ENCODE results near the gene SMAD7.
A peak's percentile ranks its signal among the peaks of the same experiment; 100 is the strongest.

The SMAD7 gene

DNA sequence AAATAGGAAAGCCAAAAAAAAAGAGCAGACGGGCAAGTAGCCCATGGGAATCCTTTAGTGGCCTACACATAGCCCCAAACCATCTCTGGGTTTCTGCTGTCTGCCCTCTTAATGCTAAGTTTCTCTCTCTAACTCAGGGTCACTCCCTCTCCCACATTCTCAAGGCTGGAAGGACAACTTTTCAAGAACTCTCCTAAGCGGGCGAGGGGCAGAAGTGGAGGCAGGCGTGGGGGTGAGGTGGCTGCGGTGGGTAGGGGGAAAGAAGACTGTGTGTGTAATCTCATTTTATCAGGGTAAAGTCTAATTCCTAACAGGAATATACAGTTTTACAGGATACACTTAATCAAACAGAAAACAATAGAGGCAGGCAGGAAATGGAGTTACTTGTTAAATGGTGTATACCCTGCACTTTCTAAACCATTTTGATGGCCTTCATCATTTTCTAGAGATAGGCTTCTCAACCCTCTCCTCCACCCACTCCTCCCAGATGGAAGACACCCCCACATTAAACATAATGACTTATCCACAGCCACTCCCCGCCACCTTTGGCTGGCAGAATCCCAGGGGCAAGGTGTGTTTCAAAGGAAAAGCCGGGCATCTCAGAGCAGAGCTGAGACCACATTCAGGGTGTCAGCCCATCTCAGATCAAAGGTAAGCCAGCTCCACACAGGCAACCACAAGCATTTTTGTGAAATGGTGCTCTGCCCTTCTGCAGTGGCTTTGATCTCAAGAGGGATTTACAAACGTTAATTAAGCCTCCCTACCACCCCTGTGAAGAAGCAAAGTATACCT, 6.8 kb downstream of the SMAD7 start:
- DNase-seq, result no peak

DNA sequence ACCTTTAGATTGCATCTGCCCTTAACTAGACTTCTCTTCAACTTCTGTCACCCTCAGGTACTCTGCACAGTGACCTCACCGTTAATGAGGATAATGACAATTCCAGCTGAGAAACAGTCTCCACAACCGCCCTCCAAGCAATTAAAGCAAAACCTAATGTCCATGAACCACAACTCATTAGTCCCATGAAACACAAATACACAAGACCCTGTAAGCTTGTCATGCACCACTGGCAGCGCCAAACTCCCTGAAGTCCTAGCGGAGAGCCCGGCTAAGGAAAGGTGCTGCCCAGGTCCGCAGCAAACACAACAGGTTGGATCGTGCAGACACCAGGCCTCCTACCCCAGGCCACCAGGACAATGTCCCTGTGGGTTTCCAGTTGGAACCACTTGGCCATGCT, 7.4 kb downstream of the SMAD7 start:
- no peak for DNase-seq

DNA sequence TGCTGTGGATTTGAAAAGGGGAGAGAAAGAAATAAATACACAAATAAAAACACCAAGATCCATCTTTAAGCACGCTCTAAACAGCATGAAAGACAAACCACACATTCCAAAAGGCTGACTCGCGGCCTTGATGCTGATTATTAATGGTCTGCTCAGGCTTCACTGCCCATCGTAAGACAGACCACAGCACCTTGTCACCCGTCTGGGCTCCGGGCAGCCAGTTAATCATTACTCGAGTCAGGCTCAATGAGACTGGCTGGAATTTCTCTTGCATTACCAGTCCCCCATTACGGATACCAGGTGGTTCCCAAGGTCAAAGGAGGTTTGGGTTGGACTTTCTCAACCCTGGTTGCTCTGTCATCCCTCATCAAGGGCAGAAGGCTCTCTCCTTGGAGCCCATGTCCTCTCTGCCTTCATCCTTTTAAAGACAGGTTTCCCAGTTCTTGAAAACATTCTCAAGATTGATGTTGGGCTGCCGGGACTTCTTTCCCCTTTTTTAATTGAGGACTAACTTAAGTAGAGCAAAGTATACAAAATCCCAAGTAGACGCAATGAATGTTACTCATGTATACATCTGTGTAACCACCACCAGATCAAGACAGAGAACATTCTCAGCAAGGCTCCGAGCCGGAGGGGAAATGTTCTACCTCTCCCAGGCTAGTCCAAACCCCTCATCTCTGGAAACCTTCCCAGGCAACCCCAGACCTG, 8.1 kb downstream of the SMAD7 start:
- no peak for DNase-seq

DNA sequence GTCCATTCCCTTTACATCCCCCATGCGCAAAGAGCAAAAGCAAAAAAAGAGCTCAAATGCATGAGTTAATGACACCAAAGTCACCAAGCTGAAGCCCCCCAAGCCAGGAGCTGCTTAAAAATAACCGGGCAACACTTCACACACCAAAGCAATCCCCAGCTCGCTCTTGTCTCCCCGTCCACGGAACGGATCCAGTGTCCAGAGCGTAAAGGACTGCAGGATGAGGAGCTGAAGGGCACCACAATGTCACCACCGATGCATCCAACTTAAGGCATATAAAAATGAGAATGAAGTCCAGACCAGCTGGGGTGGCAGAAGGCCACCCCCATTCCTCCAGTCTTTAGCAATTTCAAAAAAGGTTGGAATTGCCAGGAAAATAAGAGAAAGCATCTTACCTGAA, 8.7 kb downstream of the SMAD7 start:
- DNase-seq, result no peak

DNA sequence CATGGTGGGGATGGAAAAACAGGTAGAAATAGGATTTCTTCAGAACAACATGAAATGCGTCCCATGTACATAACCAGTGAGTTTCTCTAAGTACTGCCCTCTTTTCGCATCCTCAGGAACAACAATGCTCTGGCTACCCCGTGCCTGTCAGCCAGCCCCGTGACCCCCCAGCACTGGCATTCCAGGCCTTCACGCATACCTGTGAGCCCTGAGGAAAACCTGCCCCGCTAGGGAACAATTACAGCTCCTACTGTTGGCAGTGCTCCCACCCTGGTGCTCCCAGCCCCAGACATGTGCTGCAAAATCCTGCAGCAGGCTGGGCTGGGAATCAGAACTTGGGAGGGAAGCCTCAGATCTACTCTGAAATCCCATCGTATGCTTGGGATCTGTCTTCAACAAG, 9.1 kb downstream of the SMAD7 start:
- no peak for DNase-seq

DNA sequence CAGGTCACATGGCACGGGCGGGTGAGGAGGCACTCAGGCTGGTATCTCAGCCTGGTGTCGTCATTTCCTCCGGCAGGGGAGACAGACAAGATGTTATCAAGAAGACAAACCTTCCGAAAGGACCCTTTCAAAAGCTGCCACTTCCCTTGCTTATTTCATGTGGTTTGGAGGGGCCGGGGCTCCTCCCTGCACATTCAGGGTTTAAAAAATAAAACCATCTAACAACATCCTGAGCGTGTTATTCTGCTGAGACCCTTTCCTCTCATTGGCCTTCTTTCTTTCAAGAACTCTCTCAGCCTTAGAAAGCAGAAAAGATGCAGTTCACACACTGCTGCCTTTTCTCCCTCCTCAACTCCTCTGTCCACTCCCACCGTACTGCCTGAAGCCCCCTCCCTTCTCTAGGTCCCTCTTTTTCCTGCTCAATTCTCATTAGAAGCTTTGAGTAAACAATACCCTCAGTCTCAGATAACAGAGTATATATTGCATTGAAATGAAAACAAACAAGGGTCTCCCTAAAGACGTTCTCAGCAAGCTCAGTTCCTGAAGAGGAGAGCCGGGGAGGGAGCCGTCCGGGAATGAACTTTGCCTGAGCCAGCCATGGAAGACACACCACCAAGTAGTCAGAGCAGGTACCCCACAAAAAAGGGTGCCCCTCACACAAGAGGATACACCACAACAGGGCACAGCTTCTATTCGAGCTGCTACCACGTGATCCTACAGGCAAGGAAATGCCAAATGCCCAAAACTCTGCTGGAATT, 9.7 kb downstream of the SMAD7 start:
- no peak for DNase-seq

DNA sequence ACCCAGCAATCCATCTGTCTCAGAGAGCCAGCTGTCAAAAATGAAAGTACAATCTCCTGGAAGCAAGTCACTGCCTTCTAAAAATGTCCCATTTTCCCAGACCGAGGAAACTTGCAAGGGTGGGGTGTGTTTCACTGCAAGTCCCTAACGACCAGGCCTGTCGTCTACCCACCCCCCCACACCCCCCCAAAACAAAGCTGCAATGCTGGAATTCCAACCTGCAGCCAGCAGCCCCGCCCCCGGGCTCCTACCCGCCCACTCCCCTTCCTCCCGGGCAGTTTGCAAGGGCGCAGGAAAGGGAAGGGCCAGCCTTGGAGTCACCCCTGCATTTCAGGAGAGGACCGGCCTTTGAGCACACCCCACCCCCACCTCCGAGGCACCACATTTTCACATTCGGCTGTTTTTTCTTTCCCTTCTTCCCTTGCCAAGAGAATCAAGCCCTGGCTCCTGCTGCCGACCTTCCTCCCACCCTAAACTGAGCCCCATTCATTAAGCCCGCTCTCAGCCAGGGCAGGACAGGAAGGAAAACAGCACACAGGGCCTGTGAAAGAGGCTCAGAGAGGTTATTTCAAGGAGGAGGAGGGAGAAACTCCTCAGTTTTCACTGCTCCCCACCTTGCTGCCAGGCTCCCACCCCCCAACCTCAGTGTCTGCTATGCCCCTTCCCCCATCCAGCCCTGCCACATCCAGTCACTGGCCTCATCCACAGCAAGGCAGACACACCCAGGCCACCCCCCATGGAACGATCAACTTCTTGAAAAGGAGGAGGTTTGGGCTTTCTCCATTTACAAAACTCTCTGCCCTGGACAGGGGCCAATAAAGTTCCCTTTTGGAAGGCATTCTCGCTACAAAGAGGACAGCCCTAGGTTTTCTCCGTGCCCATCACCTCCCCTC, 11.3 kb downstream of the SMAD7 start:
- no peak for DNase-seq

DNA sequence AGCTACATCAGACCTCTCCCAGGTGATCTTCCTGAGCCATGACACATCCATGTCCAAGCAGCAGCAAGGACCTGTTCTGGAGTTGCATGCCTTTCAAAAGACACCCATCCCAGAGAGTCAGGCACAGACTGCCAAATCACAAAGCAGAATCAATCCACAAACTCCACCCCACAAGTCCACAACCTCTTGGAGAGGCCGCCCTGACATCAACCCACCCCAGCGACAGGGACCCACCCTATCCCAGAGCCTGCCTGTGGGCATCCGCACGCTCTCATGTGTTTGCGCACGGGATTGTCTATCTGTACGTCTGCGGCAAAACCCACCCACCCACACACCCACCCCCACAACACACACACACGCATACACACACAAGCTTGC, 11.9 kb downstream of the SMAD7 start:
- DNase-seq, result no peak

DNA sequence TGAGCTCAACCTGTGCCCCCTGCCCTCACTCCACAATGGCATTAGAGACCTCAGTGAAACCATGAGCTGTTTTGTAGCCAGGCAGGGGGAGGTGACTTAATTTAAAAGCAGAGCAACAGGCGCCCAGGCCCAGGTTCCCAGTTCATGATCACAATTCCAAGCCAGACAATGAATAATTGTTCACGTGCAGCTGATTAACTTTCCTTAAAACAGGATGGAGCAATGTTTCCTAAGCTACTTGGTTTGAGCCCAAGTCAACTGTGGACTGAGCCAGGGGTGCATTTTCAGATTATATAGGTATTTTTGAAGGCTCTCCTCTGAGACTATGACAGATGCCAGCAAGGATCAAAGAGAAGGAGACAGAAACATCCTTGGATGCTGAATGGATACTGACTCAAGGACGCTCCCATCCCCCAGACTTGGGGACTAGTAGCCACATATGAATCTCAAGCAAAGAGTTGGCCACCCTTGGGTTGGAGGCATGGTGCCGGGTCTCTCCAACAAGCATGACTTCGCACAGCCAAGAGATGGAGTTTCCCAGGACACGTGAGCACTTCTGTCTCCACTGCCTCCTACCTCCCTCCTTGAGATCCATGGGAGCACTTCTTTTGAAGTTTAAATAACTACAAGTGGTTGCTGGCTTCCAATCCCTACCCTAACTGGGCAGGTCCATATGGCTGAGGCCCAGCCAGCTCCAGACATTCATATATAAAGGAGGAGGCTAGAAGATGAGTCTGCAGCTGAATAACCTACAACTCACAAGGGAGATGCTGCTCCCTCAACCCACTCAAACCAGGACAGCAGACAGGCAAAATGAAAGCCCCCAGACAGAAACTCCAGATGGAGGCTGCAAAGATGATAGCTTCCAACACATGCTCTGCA, 12.7 kb downstream of the SMAD7 start:
- no peak for DNase-seq

DNA sequence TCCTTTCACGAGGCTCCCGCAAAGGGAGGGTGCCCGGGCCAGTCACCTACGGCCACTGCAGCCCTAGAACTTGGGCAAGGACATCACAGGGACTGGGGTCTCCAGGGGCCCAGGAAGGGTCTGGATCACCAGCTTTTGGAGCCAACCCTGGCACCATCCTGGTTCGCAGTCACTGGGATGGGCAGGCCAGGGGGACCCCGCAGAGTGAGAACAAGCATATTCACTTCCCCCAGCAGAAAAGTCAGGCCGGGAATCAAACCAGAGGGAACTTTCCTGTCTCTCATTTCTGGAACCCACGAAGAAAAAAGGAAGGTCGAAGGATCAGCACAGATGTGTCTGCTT, 15.4 kb downstream of the SMAD7 start:
- DNase-seq, result no peak

DNA sequence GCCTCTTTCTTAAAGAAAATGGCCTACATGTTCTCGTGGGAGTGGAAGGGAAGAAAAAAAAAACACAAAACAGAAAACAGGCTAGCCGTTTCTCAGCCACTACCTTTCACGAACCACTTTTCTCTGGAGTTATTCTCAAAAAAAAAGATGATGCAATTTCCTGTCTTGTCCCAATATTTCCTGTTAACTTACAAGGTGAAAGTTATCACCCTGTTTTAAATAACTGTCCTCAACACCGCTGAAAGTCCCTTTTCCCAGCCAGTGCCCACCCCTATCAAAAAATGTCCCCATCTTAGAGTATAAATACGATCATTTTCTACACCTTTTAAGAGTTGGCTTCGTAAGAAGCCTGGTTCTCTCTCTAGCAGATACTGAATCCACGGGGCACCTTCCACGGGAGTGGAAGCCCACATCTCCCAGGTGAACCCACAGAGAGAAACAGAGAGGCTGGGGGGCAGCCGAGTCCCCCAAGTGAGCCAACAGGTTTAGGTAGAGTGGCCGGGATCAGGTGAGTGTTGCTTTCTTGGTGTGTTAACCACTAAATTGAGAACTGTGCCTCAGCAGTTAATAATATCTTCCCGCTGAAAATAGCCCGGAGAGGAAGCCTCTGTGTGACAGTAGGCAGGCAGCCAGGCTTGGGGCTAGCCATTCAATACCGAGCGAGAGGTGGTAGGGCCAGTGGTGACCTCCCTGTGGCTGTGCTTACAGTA, 15.9 kb downstream of the SMAD7 start:
- no peak for DNase-seq

DNA sequence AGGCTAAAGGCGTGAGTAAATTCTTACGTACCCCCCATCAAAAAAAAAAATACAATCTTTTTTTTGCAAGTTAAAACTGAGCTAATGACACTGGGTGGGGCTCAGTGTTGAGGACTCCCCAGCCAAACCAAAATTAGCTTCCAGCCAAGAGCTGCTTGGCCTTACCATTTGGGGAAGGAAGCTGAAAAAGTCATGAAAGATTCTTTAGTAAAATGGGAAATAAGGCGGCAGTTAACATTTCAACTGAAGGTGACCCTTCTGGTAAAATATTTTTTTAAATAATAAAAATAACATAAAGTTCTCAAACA, 16.4 kb downstream of the SMAD7 start:
- DNase-seq, result no peak

DNA sequence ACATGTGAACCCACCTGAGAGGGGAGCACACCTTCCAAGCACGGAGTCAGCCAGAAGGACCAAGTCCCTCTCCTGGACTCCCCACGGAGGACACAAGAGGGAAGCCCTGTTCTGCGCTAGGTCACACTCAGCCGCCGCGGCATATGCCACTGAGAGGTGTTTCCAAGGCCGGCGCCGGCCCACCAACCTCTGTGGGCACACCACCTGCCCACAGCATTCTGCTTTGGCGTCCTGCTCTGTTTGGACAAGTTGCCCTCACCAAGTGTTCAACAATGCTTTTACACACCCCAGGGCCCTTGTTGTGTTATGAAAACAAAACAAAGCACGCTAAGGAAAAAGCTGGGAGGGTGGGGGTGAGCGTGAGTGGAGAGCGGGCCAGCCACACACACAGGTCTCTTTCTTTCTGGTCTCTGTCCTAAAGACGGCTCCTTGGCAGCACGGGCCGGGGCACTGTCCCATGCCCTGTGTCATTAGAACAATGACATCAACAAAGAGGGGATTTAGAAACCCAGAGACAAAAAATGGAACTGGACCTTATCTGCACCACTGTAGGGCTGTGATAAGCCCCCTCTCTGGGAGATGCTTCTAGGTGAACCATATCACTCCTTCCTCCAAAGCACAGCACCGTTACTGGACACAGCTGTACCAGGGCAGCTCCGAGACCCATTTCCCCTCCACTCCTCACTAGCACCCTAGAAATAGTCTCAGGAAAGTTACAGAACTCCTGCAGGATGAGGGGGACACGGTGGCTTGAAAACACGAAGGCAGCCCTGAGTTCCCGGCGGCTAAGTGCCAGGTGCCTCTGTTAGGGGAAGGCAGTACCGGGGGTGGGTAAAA, 17.0 kb downstream of the SMAD7 start:
- no peak for DNase-seq

DNA sequence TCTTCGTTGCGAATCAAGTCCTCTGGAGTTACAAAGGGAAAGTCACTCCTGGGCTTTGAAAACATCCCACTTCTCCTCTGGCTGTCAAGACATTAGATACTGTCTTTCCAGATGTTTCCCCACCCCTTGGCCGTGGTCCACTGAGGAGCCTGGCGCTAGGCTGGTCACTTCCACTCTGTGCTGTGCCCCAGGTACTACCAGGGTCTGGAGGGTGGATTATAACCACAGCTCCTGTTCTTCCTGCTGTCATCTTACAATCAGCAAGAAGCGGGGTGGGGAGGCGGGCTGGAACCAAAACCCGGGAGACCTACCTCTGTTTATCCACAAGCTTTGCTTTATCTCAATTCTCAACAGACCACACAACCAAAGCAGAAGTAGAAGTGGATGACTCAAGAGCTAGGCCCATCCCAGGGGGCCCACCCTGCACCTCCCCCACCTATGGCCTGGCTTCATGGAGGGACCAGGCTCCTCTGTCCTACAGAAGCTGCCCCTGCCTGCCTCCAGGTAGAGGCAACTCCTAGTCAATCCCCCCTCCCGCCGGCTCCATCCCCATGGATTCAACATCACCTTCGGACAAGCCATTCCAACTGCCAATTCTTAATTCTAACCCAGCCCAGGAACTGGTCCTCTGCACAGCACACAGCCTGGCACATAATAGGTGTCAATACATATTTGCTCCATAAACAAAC, 17.8 kb downstream of the SMAD7 start:
- no peak for DNase-seq

DNA sequence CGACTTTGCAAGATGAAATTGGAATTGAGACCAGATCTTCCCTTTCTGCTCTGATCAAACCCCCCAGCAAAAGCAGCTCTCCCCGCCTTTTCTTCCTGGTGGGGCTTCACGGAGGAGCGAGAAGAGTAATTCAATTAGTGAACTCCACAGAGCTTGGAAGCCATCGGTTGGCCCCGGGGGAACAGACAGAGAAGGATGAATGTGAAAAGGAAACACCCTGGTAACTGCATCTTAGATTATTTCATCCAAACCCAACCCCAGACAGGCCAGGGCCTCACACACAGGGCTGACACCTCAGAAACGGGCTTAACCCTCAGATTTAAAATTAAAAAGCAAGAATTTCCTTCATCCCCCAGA, 18.3 kb downstream of the SMAD7 start:
- DNase-seq, result no peak

DNA sequence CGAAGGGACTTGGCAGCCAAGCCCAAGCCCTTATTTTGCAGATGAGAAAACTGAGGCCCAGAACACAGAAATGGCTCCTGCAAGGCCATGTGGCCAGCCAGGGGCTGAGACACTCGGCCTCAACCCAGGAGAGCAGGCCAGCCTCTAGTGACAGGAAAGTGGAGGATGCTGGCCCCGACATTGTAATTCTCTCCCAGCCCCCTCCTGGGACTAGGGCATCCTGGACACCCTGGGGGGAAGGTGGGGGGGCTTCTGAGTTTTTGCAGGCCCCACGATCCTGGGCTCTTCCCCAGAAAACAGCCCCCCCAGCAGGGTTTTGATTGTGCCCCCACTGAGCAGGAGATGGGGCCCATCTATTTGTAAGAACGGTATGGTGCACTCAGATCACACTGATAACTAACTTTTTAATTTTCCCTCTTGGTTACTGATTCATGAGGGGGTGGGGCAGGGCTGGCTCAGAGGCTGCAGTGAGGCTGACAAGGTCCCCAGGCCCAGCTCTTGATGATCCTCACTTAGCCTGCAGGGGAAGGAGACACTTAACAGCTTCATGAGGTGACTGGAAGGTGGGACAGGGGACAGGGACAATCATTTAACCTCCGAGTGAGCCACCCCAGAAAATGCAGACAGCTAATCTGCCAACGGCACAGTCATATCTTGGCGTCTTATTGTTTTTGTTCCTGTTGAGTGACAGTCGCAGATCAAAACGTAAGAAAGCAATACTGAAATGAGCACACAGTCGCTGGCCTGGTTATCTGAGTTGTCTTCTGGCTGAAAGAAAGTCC, 18.9 kb downstream of the SMAD7 start:
- DNase-seq, result peak; percentile 67

DNA sequence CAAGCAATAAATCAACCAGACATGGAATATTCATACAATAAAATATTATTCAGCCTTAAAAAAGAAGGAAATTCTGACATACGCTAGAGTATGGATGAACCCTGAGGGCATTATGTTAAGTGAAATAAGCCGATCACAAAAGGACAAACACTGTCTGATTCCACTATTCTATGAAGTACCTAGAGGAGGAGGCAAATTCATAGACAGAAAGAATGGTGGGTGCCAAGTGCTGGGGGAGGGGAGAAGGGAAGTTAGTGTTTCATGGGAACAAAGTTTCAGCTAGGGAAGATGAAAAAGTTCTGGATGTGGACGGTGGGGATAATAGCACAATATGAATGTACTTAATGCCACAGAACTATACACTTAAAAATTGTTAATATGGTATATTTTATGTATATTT, 19.8 kb downstream of the SMAD7 start:
- DNase-seq, result no peak

DNA sequence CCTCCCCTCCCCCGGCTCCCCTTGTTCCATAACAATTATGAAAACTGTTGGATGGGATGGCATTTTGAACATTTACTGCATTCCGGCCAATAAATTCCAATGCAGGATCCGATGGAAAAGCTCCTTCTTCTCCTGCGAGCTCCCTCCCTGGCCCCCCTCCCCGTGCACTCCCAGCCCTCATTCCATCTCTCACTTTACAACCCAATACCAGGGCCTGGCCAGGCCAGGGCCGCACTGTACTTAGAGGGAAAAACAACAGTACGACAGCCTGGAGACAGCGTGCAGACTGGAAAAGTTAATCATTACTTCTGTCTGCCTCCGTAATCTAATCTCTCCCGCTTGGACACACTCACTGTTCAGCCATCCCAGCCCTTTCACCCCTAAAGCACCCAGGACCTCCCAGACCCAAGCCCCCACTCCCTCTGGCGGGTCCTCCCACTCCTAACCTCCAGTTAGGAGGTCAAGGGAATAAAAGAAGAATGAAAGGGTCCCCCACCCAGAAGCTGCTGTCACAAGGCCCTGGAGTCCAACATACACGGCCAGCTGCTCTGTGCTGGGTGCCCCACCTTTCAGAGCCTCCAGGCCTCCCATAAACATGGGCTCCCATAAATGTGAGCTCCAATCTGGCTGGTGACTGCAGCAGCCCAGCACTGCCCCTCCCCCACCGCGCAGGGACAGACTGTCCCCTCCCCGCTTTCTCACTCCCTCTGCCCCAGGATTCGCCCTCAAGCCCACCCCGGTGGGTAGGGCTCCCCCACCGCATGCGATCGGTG, 20.6 kb downstream of the SMAD7 start:
- DNase-seq, result peak; percentile 69

All from retina (tissue), 1 donor.